WI38 (cell line): ENCODE results near the gene AGBL3.

Experiments used
- H3K4me3 ChIP-seq: 2 replicates; pipeline ENCODE4 v1.5.1; 2011; ENCODE audit warnings: low read depth, mild to moderate bottlenecking, control low read depth, low read length
- CTCF ChIP-seq: IDR thresholded peaks from 2 replicates; pipeline ENCODE4 v1.5.1; 2012; ENCODE audit warnings: low read depth, mild to moderate bottlenecking, control low read depth, low read length

The AGBL3 gene

GRCh38 chr7:134941952-134942351 is 44.4 kb upstream of the AGBL3 start:
- no peak overlapping the region for H3K4me3 ChIP-seq
- no peak for TF ChIP-seq CTCF

GRCh38 chr7:134942690-134943466 is 43.4 kb upstream of the AGBL3 start:
- no peak for TF ChIP-seq CTCF
- H3K4me3 ChIP-seq = no peak overlapping the region

- H3K4me3 ChIP-seq = no peak overlapping the region
- TF ChIP-seq CTCF = no peak
These were observed 42.4 kb upstream of the AGBL3 start for GRCh38 chr7:134943785-134944400.

GRCh38 chr7:134945691-134946090 is 40.6 kb upstream of the AGBL3 start:
- H3K4me3 ChIP-seq = no peak overlapping the region
- TF ChIP-seq CTCF = no peak

- no peak for TF ChIP-seq CTCF
- H3K4me3 ChIP-seq = no peak overlapping the region
These were observed 40.0 kb upstream of the AGBL3 start for GRCh38 chr7:134946260-134946659.

GRCh38 chr7:134947329-134947728 is 39.0 kb upstream of the AGBL3 start:
- TF ChIP-seq CTCF = no peak
- no peak overlapping the region for H3K4me3 ChIP-seq

GRCh38 chr7:134947831-134948230 is 38.5 kb upstream of the AGBL3 start:
- no peak for TF ChIP-seq CTCF
- H3K4me3 ChIP-seq = no peak overlapping the region
